ENCODE results near the gene PHLDB2. TPM values are rescaled to one million over a fixed set of nuclear protein-coding genes. Genes with fewer than 3 reads are reported as not detected.

Gene PHLDB2
- total and polyA plus RNA-seq, 2 of the 8 experiments (the other 6 are each of a cell fraction or from before 2014, with no cell fraction given) = 5.8 to 22.6 TPM

- no peak for TF ChIP-seq KDM1A (IDR thresholded peaks at IDR 0.05; ENCODE audit: borderline replicate concordance, low read length)
- no peak for TF ChIP-seq CHD2 (IDR thresholded peaks at IDR 0.05; ENCODE audit: low read length)
- TF ChIP-seq, protein P1, sequence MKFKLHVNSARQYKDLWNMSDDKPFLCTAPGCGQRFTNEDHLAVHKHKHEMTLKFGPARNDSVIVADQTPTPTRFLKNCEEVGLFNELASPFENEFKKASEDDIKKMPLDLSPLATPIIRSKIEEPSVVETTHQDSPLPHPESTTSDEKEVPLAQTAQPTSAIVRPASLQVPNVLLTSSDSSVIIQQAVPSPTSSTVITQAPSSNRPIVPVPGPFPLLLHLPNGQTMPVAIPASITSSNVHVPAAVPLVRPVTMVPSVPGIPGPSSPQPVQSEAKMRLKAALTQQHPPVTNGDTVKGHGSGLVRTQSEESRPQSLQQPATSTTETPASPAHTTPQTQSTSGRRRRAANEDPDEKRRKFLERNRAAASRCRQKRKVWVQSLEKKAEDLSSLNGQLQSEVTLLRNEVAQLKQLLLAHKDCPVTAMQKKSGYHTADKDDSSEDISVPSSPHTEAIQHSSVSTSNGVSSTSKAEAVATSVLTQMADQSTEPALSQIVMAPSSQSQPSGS (IDR thresholded peaks at IDR 0.05; ENCODE audit: low read length) = no peak
Observed at GRCh38 chr3:111956449-111956848, 97.4 kb downstream of the PHLDB2 start (continued).

Data from H1 (cell line).